OCI-LY7 (cell line): ENCODE results near the gene RNASE3. TPM values are rescaled to one million over a fixed set of nuclear protein-coding genes. Genes with fewer than 3 reads are reported as not detected.

ENCODE experiments used
- BruUV-seq: library from RNA; stranded (reverse); fragments of 400-500 nt; replicated peaks from 2 replicates; lab custom pipeline; 2021; lab: Mats Ljungman, UMichigan
- CTCF ChIA-PET: fragments of 300-600 bp; sonication (Branson Sonifier 250); formaldehyde crosslinking; loops from one replicate; lab custom pipeline; 2022; ENCODE audit warnings: antibody characterized with exemption; ENCODE audit not compliant: unreplicated experiment; lab: Charles Lee
- POLR2A ChIA-PET: fragments of 300-600 bp; sonication (Branson Sonifier 250); formaldehyde crosslinking; loops from one replicate; lab custom pipeline; 2022; ENCODE audit warnings: antibody characterized with exemption; lab: Charles Lee
- DNase-seq: peaks from one replicate; pipeline ENCODE4 v3.0.0-alpha.2; 2015; ENCODE audit warnings: low spot score
- H2AFZ ChIP-seq: fragments of 200-600 bp; sonication (generic), shearing (Covaris generic); 2 replicates; pipeline ENCODE4 v1.6.1; 2014; ENCODE audit warnings: mild to moderate bottlenecking, antibody characterized with exemption, low read length, moderate library complexity
- H3K27ac ChIP-seq: fragments of 200-600 bp; sonication (generic); 2 replicates; pipeline ENCODE4 v1.5.1; 2014; ENCODE audit warnings: mixed run types, low read depth, mild to moderate bottlenecking, moderate library complexity, low read length, inconsistent platforms; ENCODE audit not compliant: poor library complexity, severe bottlenecking
- H3K36me3 ChIP-seq: fragments of 200-600 bp; sonication (generic); 2 replicates; pipeline ENCODE4 v1.6.1; 2014; ENCODE audit warnings: mild to moderate bottlenecking, antibody characterized with exemption, low read length, moderate library complexity, mixed read lengths; ENCODE audit not compliant: insufficient read depth
- H3K4me1 ChIP-seq: fragments of 200-600 bp; sonication (generic); 2 replicates; pipeline ENCODE4 v1.5.1; 2014; ENCODE audit warnings: mild to moderate bottlenecking, low read length; ENCODE audit not compliant: insufficient read depth, poor library complexity, severe bottlenecking
- H3K4me2 ChIP-seq: fragments of 200-600 bp; sonication (generic); 2 replicates; pipeline ENCODE4 v1.6.1; 2014; ENCODE audit warnings: mild to moderate bottlenecking, low read length
- H3K4me3 ChIP-seq: fragments of 200-600 bp; sonication (generic); 2 replicates; pipeline ENCODE4 v1.5.1; 2014; ENCODE audit warnings: mild to moderate bottlenecking, low read depth, low read length; ENCODE audit not compliant: poor library complexity, severe bottlenecking
- H3K79me2 ChIP-seq: fragments of 200-600 bp; sonication (generic); 2 replicates; pipeline ENCODE4 v1.6.1; 2016; ENCODE audit warnings: low read depth, mild to moderate bottlenecking, low read length, moderate library complexity, mixed read lengths; ENCODE audit not compliant: insufficient read depth
- H3K9me2 ChIP-seq: fragments of 200-600 bp; sonication (generic); 2 replicates; pipeline ENCODE4 v1.6.1; 2016; ENCODE audit warnings: mild to moderate bottlenecking, low read length, mixed read lengths; ENCODE audit not compliant: insufficient read depth
- H3K9me3 ChIP-seq: fragments of 200-600 bp; sonication (generic); 2 replicates; pipeline ENCODE4 v1.6.1; 2014; ENCODE audit warnings: mild to moderate bottlenecking, mixed run types, low read length, mixed read lengths
- H4K20me1 ChIP-seq: fragments of 200-600 bp; sonication (generic); 2 replicates; pipeline ENCODE4 v1.6.1; 2014; ENCODE audit warnings: mild to moderate bottlenecking, antibody characterized with exemption, low read length, moderate library complexity, mixed read lengths; ENCODE audit not compliant: insufficient read depth
- EZH2phosphoT487 ChIP-seq: fragments of 200-600 bp; sonication (generic); IDR thresholded peaks from 2 replicates; pipeline ENCODE4 v1.6.1; 2018; ENCODE audit warnings: low read depth, borderline replicate concordance, mild to moderate bottlenecking, mixed run types, antibody characterized with exemption, low read length, moderate library complexity, mixed read lengths
- intact Hi-C: fragments of 100-400 bp; cut with micrococcal nuclease; formaldehyde crosslinking; loops from one replicate; pipeline ENCODE4 v1.10.0; 2022; ENCODE audit not compliant: unreplicated experiment
- total RNA-seq, 2 experiments: library from RNA; depleted of rRNA in 1 of 2; stranded (reverse); fragments of >200 nt in 1 of 2; shearing (Covaris generic) in 1 of 2; gene quantifications; 2 replicates each; pipeline ENCODE4 v1.2.3, GENCODE V29; 2014 to 2022
- TF ChIP-seq, protein P1 (sequence below): fragments of 200-600 bp; sonication (generic); conservative IDR thresholded peaks from 2 replicates; pipeline ENCODE4 v1.5.1; 2014; ENCODE audit warnings: mild to moderate bottlenecking, antibody characterized with exemption, low read length, moderate library complexity, mixed read lengths

The RNASE3 gene
- total RNA-seq, 2 experiments from 2014 or later, result not detected

DNA sequence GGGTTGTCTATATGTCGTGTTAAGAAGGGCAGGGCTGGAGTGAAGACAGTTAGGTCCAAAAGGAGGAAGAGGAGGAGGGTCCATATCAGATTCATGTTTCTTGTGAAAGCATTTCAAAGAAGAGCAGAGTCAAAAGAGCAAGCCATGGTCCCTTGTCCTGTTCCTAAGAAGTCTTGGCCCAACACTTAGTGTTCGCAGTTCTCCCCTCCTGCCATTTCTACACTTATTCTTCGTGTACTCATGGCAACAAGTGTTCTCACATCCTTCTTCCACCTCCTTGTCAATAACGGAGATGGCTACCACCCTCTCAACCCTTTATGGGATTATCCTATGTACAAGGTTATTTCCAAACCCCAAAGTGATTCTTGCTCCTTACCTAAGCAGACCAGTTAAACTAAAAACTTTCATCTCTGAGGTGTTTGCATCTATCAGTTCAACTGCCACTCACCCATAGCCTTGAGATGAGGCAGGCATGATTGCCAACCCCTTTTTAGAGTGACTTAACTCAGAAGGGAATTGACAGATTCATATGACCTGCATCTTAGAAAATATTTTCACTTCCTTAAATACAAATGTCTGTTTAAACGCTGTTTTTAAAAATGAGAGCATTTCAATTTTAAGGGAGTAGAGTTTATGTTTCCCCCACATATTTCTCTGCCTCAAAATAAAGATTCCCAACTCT lies 44.3 kb downstream of the RNASE3 start:
- Histone ChIP-seq H2AFZ (no peak overlapping the region), H4K20me1 (no peaks in the 10 kb centered on the region), H3K79me2 (no peaks in the 10 kb centered on the region), H3K36me3 (no peaks in the 10 kb centered on the region), H3K9me3 (no peaks in the 10 kb centered on the region), H3K4me1 (no peaks in the 10 kb centered on the region), H3K9me2 (no peaks in the 10 kb centered on the region), H3K4me2 (no peak overlapping the region), H3K4me3 (no peak overlapping the region), H3K27ac (no peak overlapping the region)
- no peak for DNase-seq
- ChIA-PET CTCF (no interaction called here), POLR2A (no interaction called here)
- TF ChIP-seq, protein P1, sequence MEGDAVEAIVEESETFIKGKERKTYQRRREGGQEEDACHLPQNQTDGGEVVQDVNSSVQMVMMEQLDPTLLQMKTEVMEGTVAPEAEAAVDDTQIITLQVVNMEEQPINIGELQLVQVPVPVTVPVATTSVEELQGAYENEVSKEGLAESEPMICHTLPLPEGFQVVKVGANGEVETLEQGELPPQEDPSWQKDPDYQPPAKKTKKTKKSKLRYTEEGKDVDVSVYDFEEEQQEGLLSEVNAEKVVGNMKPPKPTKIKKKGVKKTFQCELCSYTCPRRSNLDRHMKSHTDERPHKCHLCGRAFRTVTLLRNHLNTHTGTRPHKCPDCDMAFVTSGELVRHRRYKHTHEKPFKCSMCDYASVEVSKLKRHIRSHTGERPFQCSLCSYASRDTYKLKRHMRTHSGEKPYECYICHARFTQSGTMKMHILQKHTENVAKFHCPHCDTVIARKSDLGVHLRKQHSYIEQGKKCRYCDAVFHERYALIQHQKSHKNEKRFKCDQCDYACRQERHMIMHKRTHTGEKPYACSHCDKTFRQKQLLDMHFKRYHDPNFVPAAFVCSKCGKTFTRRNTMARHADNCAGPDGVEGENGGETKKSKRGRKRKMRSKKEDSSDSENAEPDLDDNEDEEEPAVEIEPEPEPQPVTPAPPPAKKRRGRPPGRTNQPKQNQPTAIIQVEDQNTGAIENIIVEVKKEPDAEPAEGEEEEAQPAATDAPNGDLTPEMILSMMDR, result no peak
- TF ChIP-seq EZH2phosphoT487, result no peak
- intact Hi-C loops, result no loop called here
- BruUV-seq, result no TSS peak

Other genes starting within 250 kb of the RNASE3 start
- gene OR6S1, start 249.7 kb upstream of the RNASE3 start, total RNA-seq (2014; rRNA removed; shearing (Covaris generic)), result not detected in 2 replicates
- not detected in 2 replicates for gene OR6S1, start 249.7 kb upstream of the RNASE3 start, total RNA-seq (2022)
- not detected in 2 replicates for gene RNASE4, start 206.8 kb upstream of the RNASE3 start, total RNA-seq (2014; rRNA removed; shearing (Covaris generic))
- gene RNASE4, start 206.8 kb upstream of the RNASE3 start, total RNA-seq (2022), result not detected in 2 replicates
- gene ANG, start 202.6 kb upstream of the RNASE3 start, total RNA-seq (2014; rRNA removed; shearing (Covaris generic)), result not detected in 2 replicates
- not detected in 2 replicates for gene ANG, start 202.6 kb upstream of the RNASE3 start, total RNA-seq (2022)
- not detected in 2 replicates for gene EDDM3A, start 145.5 kb upstream of the RNASE3 start, total RNA-seq (2014; rRNA removed; shearing (Covaris generic))
- gene EDDM3A, start 145.5 kb upstream of the RNASE3 start, total RNA-seq (2022), result not detected in 2 replicates
- not detected in 2 replicates for gene EDDM3B, start 123.0 kb upstream of the RNASE3 start, total RNA-seq (2014; rRNA removed; shearing (Covaris generic))
- not detected in 2 replicates for gene EDDM3B, start 123.0 kb upstream of the RNASE3 start, total RNA-seq (2022)
- gene RNASE6, start 110.1 kb upstream of the RNASE3 start, total RNA-seq (2014; rRNA removed; shearing (Covaris generic)), result 0.33 and 2.9 TPM in 2 replicates
- 1.2 and 1.7 TPM in 2 replicates for gene RNASE6, start 110.1 kb upstream of the RNASE3 start, total RNA-seq (2022)
- not detected in 2 replicates for gene RNASE1, start 88.5 kb upstream of the RNASE3 start, total RNA-seq (2014; rRNA removed; shearing (Covaris generic))
- gene RNASE1, start 88.5 kb upstream of the RNASE3 start, total RNA-seq (2022), result not detected in 2 replicates
- not detected in 2 replicates for gene RNASE2, start 64.1 kb downstream of the RNASE3 start, total RNA-seq (2014; rRNA removed; shearing (Covaris generic))
- gene RNASE2, start 64.1 kb downstream of the RNASE3 start, total RNA-seq (2022), result not detected in 2 replicates
- 103 and 117 TPM in 2 replicates for gene METTL17, start 98.6 kb downstream of the RNASE3 start, total RNA-seq (2014; rRNA removed; shearing (Covaris generic))
- gene METTL17, start 98.6 kb downstream of the RNASE3 start, total RNA-seq (2022), result 92.0 and 105 TPM in 2 replicates
- 0.28 and 1.2 TPM in 2 replicates for gene SLC39A2, start 107.9 kb downstream of the RNASE3 start, total RNA-seq (2014; rRNA removed; shearing (Covaris generic))
- gene SLC39A2, start 107.9 kb downstream of the RNASE3 start, total RNA-seq (2022), result 0.23 TPM in 1 of 2 replicates, not detected in the other
- not detected in 2 replicates for gene NDRG2, start 133.7 kb downstream of the RNASE3 start, total RNA-seq (2014; rRNA removed; shearing (Covaris generic))
- not detected in 2 replicates for gene NDRG2, start 133.7 kb downstream of the RNASE3 start, total RNA-seq (2022)
- not detected in 2 replicates for gene TPPP2, start 138.8 kb downstream of the RNASE3 start, total RNA-seq (2014; rRNA removed; shearing (Covaris generic))
- gene TPPP2, start 138.8 kb downstream of the RNASE3 start, total RNA-seq (2022), result not detected in 2 replicates
- gene RNASE13, start 143.4 kb downstream of the RNASE3 start, total RNA-seq (2014; rRNA removed; shearing (Covaris generic)), result not detected in 2 replicates
- not detected in 2 replicates for gene RNASE13, start 143.4 kb downstream of the RNASE3 start, total RNA-seq (2022)
- not detected in 2 replicates for gene RNASE7, start 151.0 kb downstream of the RNASE3 start, total RNA-seq (2014; rRNA removed; shearing (Covaris generic))
- not detected in 2 replicates for gene RNASE7, start 151.0 kb downstream of the RNASE3 start, total RNA-seq (2022)
- gene RNASE8, start 166.4 kb downstream of the RNASE3 start, total RNA-seq (2014; rRNA removed; shearing (Covaris generic)), result not detected in 2 replicates
- gene RNASE8, start 166.4 kb downstream of the RNASE3 start, total RNA-seq (2022), result not detected in 2 replicates
- gene ARHGEF40, start 178.9 kb downstream of the RNASE3 start, total RNA-seq (2014; rRNA removed; shearing (Covaris generic)), result 1.3 and 4.3 TPM in 2 replicates
- 2.0 TPM in 2 replicates for gene ARHGEF40, start 178.9 kb downstream of the RNASE3 start, total RNA-seq (2022)
- 5.2 and 9.8 TPM in 2 replicates for gene ZNF219, start 207.3 kb downstream of the RNASE3 start, total RNA-seq (2014; rRNA removed; shearing (Covaris generic))
- 13.2 and 15.5 TPM in 2 replicates for gene ZNF219, start 207.3 kb downstream of the RNASE3 start, total RNA-seq (2022)
- 1.2 TPM in 1 of 2 replicates, not detected in the other for gene TMEM253, start 209.7 kb downstream of the RNASE3 start, total RNA-seq (2014; rRNA removed; shearing (Covaris generic))
- 0.88 and 0.89 TPM in 2 replicates for gene TMEM253, start 209.7 kb downstream of the RNASE3 start, total RNA-seq (2022)